GM23338 (cell line): ENCODE measurements around the gene RNLS. TPM values are rescaled to one million over a fixed set of nuclear protein-coding genes. Genes with fewer than 3 reads are reported as not detected.

Source experiments
- ATAC-seq: fragments of 200-7000 bp; cut with Tn5 transposase; 3 replicates; pipeline ENCODE4 v1.9.1; 2020
- DNase-seq: peaks from one replicate; pipeline ENCODE4 v3.0.0-alpha.2; 2015; ENCODE audit warnings: low spot score
- H2AFZ ChIP-seq: fragments of 200-600 bp; sonication (generic); 2 replicates; pipeline ENCODE4 v1.8.0; 2016; ENCODE audit warnings: antibody characterized with exemption, mild to moderate bottlenecking, moderate library complexity
- H3F3A ChIP-seq: fragments of 200-600 bp; sonication (generic); replicated peaks from 2 replicates; pipeline ENCODE4 v1.8.0; 2017; ENCODE audit warnings: antibody characterized with exemption, mixed run types, low read depth
- H3K27ac ChIP-seq: fragments of 200-600 bp; sonication (generic); 2 replicates; pipeline ENCODE4 v1.6.1; 2016; ENCODE audit warnings: low read depth
- H3K27me3 ChIP-seq: fragments of 200-600 bp; sonication (generic); 2 replicates; pipeline ENCODE4 v1.8.0; 2016; ENCODE audit warnings: mild to moderate bottlenecking, mixed run types, moderate library complexity; ENCODE audit not compliant: insufficient read depth
- H3K36me3 ChIP-seq: fragments of 200-600 bp; sonication (generic); 2 replicates; pipeline ENCODE4 v1.8.0; 2016; ENCODE audit warnings: mild to moderate bottlenecking; ENCODE audit not compliant: insufficient read depth
- H3K4me1 ChIP-seq: fragments of 200-600 bp; sonication (generic); 2 replicates; pipeline ENCODE4 v1.8.0; 2016; ENCODE audit warnings: mild to moderate bottlenecking, moderate library complexity; ENCODE audit not compliant: insufficient read depth
- H3K4me2 ChIP-seq: fragments of 200-600 bp; sonication (generic); 2 replicates; pipeline ENCODE4 v1.7.1; 2017; ENCODE audit warnings: mixed run types
- H3K4me3 ChIP-seq: fragments of 200-600 bp; sonication (generic); 2 replicates; pipeline ENCODE4 v1.6.1; 2016; ENCODE audit warnings: mixed run types
- H3K79me2 ChIP-seq: fragments of 200-600 bp; sonication (generic); replicated peaks from 2 replicates; pipeline ENCODE4 v1.8.0; 2017; ENCODE audit warnings: mild to moderate bottlenecking; ENCODE audit not compliant: insufficient read depth
- H3K9me2 ChIP-seq: fragments of 200-600 bp; sonication (generic); 2 replicates; pipeline ENCODE4 v1.8.0; 2017; ENCODE audit not compliant: insufficient read depth
- H4K20me1 ChIP-seq: fragments of 200-600 bp; sonication (generic); replicated peaks from 2 replicates; pipeline ENCODE4 v1.8.0; 2017; ENCODE audit warnings: mild to moderate bottlenecking; ENCODE audit not compliant: insufficient read depth
- H3K27ac Mint-ChIP-seq: 2 replicates; pipeline ENCODE4 v1.8.0; 2020; ENCODE audit warnings: inconsistent platforms, mild to moderate bottlenecking, moderate library complexity, mixed read lengths
- H3K27me3 Mint-ChIP-seq: 3 replicates; pipeline ENCODE4 v1.8.0; 2022; ENCODE audit warnings: low read depth, mild to moderate bottlenecking, moderate library complexity, mixed read lengths, inconsistent platforms; ENCODE audit not compliant: insufficient read depth, poor library complexity
- H3K36me3 Mint-ChIP-seq: 3 replicates; pipeline ENCODE4 v1.8.0; 2021; ENCODE audit warnings: low read depth, mild to moderate bottlenecking, inconsistent platforms, moderate library complexity, mixed read lengths
- H3K4me1 Mint-ChIP-seq: 3 replicates; pipeline ENCODE4 v1.8.0; 2020; ENCODE audit warnings: mild to moderate bottlenecking, inconsistent platforms, mixed read lengths
- H3K4me3 Mint-ChIP-seq: 3 replicates; pipeline ENCODE4 v1.8.0; 2021; ENCODE audit warnings: moderate library complexity, mild to moderate bottlenecking, inconsistent platforms, mixed read lengths
- H3K9me3 Mint-ChIP-seq: 3 replicates; pipeline ENCODE4 v1.8.0; 2020; ENCODE audit warnings: moderate library complexity, mild to moderate bottlenecking, inconsistent platforms, mixed read lengths
- EZH2phosphoT487 ChIP-seq: fragments of 200-600 bp; sonication (generic); IDR thresholded peaks from one replicate; pipeline ENCODE4 v1.8.1; 2018; ENCODE audit warnings: antibody characterized with exemption; ENCODE audit not compliant: unreplicated experiment
- JUNB ChIP-seq: IDR thresholded peaks from one replicate; pipeline ENCODE4 v1.6.1; 2016; ENCODE audit warnings: antibody characterized with exemption; ENCODE audit not compliant: unreplicated experiment
- NANOG ChIP-seq: IDR thresholded peaks from 2 replicates; pipeline ENCODE4 v1.6.1; 2016; ENCODE audit warnings: antibody characterized with exemption, borderline replicate concordance
- ZNF114 ChIP-seq: fragments of 250-450 bp; sonication (Bioruptor Pico); IDR thresholded peaks from 2 replicates; pipeline ENCODE4 v1.5.0; 2020; ENCODE audit warnings: mild to moderate bottlenecking, moderate library complexity
- ZNF331 ChIP-seq: fragments of 250-450 bp; sonication (Bioruptor Pico); IDR thresholded peaks from 2 replicates; pipeline ENCODE4 v1.5.0; 2020; ENCODE audit warnings: low read depth, mild to moderate bottlenecking, moderate library complexity
- polyA plus RNA-seq: library from polyadenylated mRNA; unstranded; fragments of >200 nt; fragmentation: Nextera tagmentation; extraction: Ambion mirVana; gene quantifications from 2 replicates; pipeline ENCODE4 v1.2.1, GENCODE V29; 2016
- total RNA-seq: library from RNA; depleted of rRNA; stranded (reverse); fragments of >200 nt; shearing (Covaris generic); gene quantifications from 2 replicates; pipeline ENCODE4 v1.2.3, GENCODE V29; 2014
- TF ChIP-seq, protein P1 (sequence below), 2 experiments: fragments of 200-600 bp in 1 of 2; sonication (generic) in 1 of 2; conservative IDR thresholded peaks; 2 replicates each; pipeline versions ENCODE4 v1.5.1 to v1.6.1; 2016 to 2017; ENCODE audit warnings: antibody characterized with exemption in 2 of 2, low read depth in 2 of 2, mild to moderate bottlenecking in 2 of 2, moderate library complexity in 1 of 2
- TF ChIP-seq, protein P2 (sequence below): fragments of 250-450 bp; sonication (Bioruptor Pico); IDR thresholded peaks from 2 replicates; pipeline ENCODE4 v1.5.0; 2020; ENCODE audit warnings: mild to moderate bottlenecking, moderate library complexity
- TF ChIP-seq, protein P3 (sequence below): IDR thresholded peaks from 2 replicates; pipeline ENCODE4 v1.6.1; 2016; ENCODE audit warnings: antibody characterized with exemption
- TF ChIP-seq, protein P4 (sequence below): IDR thresholded peaks from one replicate; pipeline ENCODE4 v1.6.1; 2018; ENCODE audit warnings: antibody characterized with exemption; ENCODE audit not compliant: unreplicated experiment

Gene RNLS
- total and polyA plus RNA-seq, 2 experiments from 2014 or later = 8.8 to 15.2 TPM

DNA sequence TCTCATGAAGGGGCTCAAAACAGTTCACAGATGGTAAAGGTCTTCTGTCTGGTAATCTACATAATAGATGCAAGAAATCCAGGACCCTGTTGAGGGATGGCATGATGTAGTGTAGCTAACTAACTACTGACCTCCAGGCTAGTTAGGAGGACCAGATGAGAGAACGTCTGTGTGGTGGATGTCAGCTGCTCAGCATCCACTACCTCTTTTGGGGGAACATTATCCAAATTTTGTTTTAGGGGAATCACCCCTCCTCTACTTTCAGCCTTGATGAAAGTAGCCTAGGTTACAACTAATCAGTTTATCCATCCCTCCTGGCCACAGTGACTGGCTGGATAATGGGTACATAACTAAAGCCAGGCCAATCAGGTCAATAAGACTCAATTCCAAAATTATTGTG, 246.0 kb downstream of the RNLS start:
- Mint-ChIP-seq H3K4me1 (peaks cover 4% of the 10 kb centered on the region; the same call in 2 of the 3 replicates), H3K36me3 (no peaks in the 10 kb centered on the region), H3K4me3 (no peak overlapping the region), H3K27ac (no peak overlapping the region), H3K27me3 (no peaks in the 10 kb centered on the region), H3K9me3 (no peaks in the 10 kb centered on the region)
- Histone ChIP-seq H3F3A (no peaks in the 10 kb centered on the region), H4K20me1 (no peaks in the 10 kb centered on the region), H3K27me3 (no peaks in the 10 kb centered on the region), H3K79me2 (no peaks in the 10 kb centered on the region), H3K27ac (no peak overlapping the region), H3K4me2 (no peak overlapping the region), H3K9me2 (no peaks in the 10 kb centered on the region), H3K36me3 (no peaks in the 10 kb centered on the region), H3K4me1 (peaks cover 8% of the 10 kb centered on the region), H3K4me3 (no peak overlapping the region), H2AFZ (no peak overlapping the region)
- ATAC-seq (no peak), DNase-seq (no peak)
- TF ChIP-seq, protein P1, sequence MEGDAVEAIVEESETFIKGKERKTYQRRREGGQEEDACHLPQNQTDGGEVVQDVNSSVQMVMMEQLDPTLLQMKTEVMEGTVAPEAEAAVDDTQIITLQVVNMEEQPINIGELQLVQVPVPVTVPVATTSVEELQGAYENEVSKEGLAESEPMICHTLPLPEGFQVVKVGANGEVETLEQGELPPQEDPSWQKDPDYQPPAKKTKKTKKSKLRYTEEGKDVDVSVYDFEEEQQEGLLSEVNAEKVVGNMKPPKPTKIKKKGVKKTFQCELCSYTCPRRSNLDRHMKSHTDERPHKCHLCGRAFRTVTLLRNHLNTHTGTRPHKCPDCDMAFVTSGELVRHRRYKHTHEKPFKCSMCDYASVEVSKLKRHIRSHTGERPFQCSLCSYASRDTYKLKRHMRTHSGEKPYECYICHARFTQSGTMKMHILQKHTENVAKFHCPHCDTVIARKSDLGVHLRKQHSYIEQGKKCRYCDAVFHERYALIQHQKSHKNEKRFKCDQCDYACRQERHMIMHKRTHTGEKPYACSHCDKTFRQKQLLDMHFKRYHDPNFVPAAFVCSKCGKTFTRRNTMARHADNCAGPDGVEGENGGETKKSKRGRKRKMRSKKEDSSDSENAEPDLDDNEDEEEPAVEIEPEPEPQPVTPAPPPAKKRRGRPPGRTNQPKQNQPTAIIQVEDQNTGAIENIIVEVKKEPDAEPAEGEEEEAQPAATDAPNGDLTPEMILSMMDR (conservative IDR thresholded peaks at IDR 0.05; ENCODE audit: low read depth in 2 of 2) = no peak
- TF ChIP-seq, protein P2, sequence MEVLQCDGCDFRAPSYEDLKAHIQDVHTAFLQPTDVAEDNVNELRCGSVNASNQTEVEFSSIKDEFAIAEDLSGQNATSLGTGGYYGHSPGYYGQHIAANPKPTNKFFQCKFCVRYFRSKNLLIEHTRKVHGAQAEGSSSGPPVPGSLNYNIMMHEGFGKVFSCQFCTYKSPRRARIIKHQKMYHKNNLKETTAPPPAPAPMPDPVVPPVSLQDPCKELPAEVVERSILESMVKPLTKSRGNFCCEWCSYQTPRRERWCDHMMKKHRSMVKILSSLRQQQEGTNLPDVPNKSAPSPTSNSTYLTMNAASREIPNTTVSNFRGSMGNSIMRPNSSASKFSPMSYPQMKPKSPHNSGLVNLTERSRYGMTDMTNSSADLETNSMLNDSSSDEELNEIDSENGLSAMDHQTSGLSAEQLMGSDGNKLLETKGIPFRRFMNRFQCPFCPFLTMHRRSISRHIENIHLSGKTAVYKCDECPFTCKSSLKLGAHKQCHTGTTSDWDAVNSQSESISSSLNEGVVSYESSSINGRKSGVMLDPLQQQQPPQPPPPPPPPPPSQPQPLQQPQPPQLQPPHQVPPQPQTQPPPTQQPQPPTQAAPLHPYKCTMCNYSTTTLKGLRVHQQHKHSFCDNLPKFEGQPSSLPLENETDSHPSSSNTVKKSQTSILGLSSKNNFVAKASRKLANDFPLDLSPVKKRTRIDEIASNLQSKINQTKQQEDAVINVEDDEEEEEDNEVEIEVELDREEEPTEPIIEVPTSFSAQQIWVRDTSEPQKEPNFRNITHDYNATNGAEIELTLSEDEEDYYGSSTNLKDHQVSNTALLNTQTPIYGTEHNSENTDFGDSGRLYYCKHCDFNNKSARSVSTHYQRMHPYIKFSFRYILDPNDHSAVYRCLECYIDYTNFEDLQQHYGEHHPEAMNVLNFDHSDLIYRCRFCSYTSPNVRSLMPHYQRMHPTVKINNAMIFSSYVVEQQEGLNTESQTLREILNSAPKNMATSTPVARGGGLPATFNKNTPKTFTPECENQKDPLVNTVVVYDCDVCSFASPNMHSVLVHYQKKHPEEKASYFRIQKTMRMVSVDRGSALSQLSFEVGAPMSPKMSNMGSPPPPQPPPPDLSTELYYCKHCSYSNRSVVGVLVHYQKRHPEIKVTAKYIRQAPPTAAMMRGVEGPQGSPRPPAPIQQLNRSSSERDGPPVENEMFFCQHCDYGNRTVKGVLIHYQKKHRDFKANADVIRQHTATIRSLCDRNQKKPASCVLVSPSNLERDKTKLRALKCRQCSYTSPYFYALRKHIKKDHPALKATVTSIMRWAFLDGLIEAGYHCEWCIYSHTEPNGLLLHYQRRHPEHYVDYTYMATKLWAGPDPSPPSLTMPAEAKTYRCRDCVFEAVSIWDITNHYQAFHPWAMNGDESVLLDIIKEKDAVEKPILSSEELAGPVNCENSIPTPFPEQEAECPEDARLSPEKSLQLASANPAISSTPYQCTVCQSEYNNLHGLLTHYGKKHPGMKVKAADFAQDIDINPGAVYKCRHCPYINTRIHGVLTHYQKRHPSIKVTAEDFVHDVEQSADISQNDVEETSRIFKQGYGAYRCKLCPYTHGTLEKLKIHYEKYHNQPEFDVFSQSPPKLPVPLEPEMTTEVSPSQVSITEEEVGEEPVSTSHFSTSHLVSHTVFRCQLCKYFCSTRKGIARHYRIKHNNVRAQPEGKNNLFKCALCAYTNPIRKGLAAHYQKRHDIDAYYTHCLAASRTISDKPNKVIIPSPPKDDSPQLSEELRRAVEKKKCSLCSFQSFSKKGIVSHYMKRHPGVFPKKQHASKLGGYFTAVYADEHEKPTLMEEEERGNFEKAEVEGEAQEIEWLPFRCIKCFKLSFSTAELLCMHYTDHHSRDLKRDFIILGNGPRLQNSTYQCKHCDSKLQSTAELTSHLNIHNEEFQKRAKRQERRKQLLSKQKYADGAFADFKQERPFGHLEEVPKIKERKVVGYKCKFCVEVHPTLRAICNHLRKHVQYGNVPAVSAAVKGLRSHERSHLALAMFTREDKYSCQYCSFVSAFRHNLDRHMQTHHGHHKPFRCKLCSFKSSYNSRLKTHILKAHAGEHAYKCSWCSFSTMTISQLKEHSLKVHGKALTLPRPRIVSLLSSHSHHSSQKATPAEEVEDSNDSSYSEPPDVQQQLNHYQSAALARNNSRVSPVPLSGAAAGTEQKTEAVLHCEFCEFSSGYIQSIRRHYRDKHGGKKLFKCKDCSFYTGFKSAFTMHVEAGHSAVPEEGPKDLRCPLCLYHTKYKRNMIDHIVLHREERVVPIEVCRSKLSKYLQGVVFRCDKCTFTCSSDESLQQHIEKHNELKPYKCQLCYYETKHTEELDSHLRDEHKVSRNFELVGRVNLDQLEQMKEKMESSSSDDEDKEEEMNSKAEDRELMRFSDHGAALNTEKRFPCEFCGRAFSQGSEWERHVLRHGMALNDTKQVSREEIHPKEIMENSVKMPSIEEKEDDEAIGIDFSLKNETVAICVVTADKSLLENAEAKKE = no peak
- TF ChIP-seq ZNF331 (CRISPR knock-in tag) (no peak), EZH2phosphoT487 (no peak), JUNB (no peak), ZNF114 (CRISPR knock-in tag) (no peak), NANOG (no peak)
- TF ChIP-seq, protein P3, sequence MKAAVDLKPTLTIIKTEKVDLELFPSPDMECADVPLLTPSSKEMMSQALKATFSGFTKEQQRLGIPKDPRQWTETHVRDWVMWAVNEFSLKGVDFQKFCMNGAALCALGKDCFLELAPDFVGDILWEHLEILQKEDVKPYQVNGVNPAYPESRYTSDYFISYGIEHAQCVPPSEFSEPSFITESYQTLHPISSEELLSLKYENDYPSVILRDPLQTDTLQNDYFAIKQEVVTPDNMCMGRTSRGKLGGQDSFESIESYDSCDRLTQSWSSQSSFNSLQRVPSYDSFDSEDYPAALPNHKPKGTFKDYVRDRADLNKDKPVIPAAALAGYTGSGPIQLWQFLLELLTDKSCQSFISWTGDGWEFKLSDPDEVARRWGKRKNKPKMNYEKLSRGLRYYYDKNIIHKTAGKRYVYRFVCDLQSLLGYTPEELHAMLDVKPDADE = no peak
- TF ChIP-seq, protein P4, sequence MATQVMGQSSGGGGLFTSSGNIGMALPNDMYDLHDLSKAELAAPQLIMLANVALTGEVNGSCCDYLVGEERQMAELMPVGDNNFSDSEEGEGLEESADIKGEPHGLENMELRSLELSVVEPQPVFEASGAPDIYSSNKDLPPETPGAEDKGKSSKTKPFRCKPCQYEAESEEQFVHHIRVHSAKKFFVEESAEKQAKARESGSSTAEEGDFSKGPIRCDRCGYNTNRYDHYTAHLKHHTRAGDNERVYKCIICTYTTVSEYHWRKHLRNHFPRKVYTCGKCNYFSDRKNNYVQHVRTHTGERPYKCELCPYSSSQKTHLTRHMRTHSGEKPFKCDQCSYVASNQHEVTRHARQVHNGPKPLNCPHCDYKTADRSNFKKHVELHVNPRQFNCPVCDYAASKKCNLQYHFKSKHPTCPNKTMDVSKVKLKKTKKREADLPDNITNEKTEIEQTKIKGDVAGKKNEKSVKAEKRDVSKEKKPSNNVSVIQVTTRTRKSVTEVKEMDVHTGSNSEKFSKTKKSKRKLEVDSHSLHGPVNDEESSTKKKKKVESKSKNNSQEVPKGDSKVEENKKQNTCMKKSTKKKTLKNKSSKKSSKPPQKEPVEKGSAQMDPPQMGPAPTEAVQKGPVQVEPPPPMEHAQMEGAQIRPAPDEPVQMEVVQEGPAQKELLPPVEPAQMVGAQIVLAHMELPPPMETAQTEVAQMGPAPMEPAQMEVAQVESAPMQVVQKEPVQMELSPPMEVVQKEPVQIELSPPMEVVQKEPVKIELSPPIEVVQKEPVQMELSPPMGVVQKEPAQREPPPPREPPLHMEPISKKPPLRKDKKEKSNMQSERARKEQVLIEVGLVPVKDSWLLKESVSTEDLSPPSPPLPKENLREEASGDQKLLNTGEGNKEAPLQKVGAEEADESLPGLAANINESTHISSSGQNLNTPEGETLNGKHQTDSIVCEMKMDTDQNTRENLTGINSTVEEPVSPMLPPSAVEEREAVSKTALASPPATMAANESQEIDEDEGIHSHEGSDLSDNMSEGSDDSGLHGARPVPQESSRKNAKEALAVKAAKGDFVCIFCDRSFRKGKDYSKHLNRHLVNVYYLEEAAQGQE = no peak
